K562 (cell line): ENCODE results near the gene MOB3C. TPM values are rescaled to one million over a fixed set of nuclear protein-coding genes. Genes with fewer than 3 reads are reported as not detected.

ENCODE experiments used
- COPS2 ChIP-seq: fragments of 450-650 bp; conservative IDR thresholded peaks from 2 replicates; pipeline ENCODE4 v1.6.1; 2016; ENCODE audit warnings: mild to moderate bottlenecking, moderate library complexity
- CREM ChIP-seq: IDR thresholded peaks from 2 replicates; pipeline ENCODE4 v1.6.1; 2014; ENCODE audit warnings: antibody characterized with exemption, low read depth
- E4F1 ChIP-seq: fragments of 250-450 bp; sonication (Bioruptor Pico); IDR thresholded peaks from 2 replicates; pipeline ENCODE4 v1.5.0; 2021; ENCODE audit warnings: mild to moderate bottlenecking, borderline replicate concordance
- ELF4 ChIP-seq: fragments of 450-650 bp; formaldehyde crosslinking; IDR thresholded peaks from 2 replicates; pipeline ENCODE4 v1.4.0; 2022; ENCODE audit warnings: missing genetic modification characterization
- HNRNPH1 ChIP-seq: fragments of 200-400 bp; formaldehyde crosslinking; optimal IDR thresholded peaks from 2 replicates; pipeline ENCODE3; 2017; ENCODE audit warnings: low read depth, mild to moderate bottlenecking, low read length, moderate library complexity
- HNRNPLL ChIP-seq: fragments of 200-400 bp; formaldehyde crosslinking; IDR thresholded peaks from 2 replicates; pipeline ENCODE4 v1.6.1; 2017; ENCODE audit warnings: low read length, low read depth, mild to moderate bottlenecking; ENCODE audit not compliant: poor library complexity, severe bottlenecking
- KDM1A ChIP-seq, 2 experiments: fragments of 450-650 bp; IDR thresholded peaks; 2 replicates each; pipeline ENCODE4 v1.6.1; 2016; ENCODE audit warnings: mild to moderate bottlenecking in 2 of 2
- KDM2B ChIP-seq: fragments of 250-450 bp; sonication (Bioruptor Pico); IDR thresholded peaks from 2 replicates; pipeline ENCODE4 v1.8.0; 2021; ENCODE audit warnings: mild to moderate bottlenecking, moderate library complexity
- MTF1 ChIP-seq: fragments of 250-450 bp; sonication (Bioruptor Pico); IDR thresholded peaks from 2 replicates; pipeline ENCODE4 v1.9.0; 2021; ENCODE audit warnings: moderate library complexity, mild to moderate bottlenecking, inconsistent platforms, borderline replicate concordance
- NCOA2 ChIP-seq, 2 experiments: fragments of 450-650 bp; IDR thresholded peaks; 2 replicates each; pipeline ENCODE4 v1.6.1; 2018; ENCODE audit warnings: mild to moderate bottlenecking in 2 of 2, moderate library complexity in 1 of 2; ENCODE audit not compliant: partially characterized antibody in 2 of 2
- NFXL1 ChIP-seq: fragments of 450-650 bp; formaldehyde crosslinking; IDR thresholded peaks from 2 replicates; pipeline ENCODE4 v1.4.0; 2021; ENCODE audit warnings: mild to moderate bottlenecking
- RBM17 ChIP-seq: fragments of 200-400 bp; formaldehyde crosslinking; IDR thresholded peaks from 2 replicates; pipeline ENCODE4 v1.6.1; 2017; ENCODE audit warnings: low read depth, mild to moderate bottlenecking, low read length, borderline replicate concordance
- RCOR1 ChIP-seq, 2 experiments: IDR thresholded peaks; 2 replicates each; pipeline ENCODE4 v1.6.1; 2012; ENCODE audit warnings: low read depth in 2 of 2, low read length in 2 of 2, borderline replicate concordance in 1 of 2, improper control_type of control experiment in 1 of 2
- RERE ChIP-seq: sonication (generic); formaldehyde crosslinking; IDR thresholded peaks from 2 replicates; pipeline ENCODE4 v1.8.0; 2023; ENCODE audit warnings: missing genetic modification reagents, mild to moderate bottlenecking, borderline replicate concordance
- SMARCE1 ChIP-seq: fragments of 450-650 bp; IDR thresholded peaks from 2 replicates; pipeline ENCODE4 v1.7.1; 2016; ENCODE audit warnings: mild to moderate bottlenecking
- SOX6 ChIP-seq: fragments of 450-650 bp; IDR thresholded peaks from 2 replicates; pipeline ENCODE4 v1.6.1; 2014; ENCODE audit warnings: mild to moderate bottlenecking
- SP1 ChIP-seq: sonication (generic); formaldehyde crosslinking; IDR thresholded peaks from 2 replicates; pipeline ENCODE4 v1.8.1; 2022; ENCODE audit warnings: mild to moderate bottlenecking, missing genetic modification reagents
- STAT5A ChIP-seq: IDR thresholded peaks from 2 replicates; pipeline ENCODE4 v1.6.1; 2012; ENCODE audit warnings: low read length, inconsistent platforms, borderline replicate concordance
- polyA plus RNA-seq, 8 experiments: library from polyadenylated mRNA; depleted of rRNA in 4 of 8; stranded (reverse) in 5 of 8; unstranded in 3 of 8; fragments of >200 nt; fragmentation: Nextera tagmentation in 2 of 8; fragmentation: Illumina TruSeq in 1 of 8; extraction: Ambion mirVana in 2 of 8; extraction: Trizol in 1 of 8; gene quantifications; 2 replicates each; pipeline versions ENCODE4 v1.2.1 to v1.2.3, GENCODE V29; 2011 to 2014; ENCODE audit warnings: inconsistent platforms in 1 of 8, missing spikeins in 1 of 8
- total RNA-seq, 7 experiments: library from RNA; depleted of rRNA in 6 of 7; stranded (reverse); fragments of >200 nt in 6 of 7; fragmentation: Illumina TruSeq in 2 of 7; extraction: Trizol in 2 of 7; gene quantifications; 2 replicates each; pipeline versions ENCODE4 v1.2.1 to v1.2.3, GENCODE V29; 2011 to 2021; ENCODE audit warnings: low replicate concordance in 1 of 7

Gene MOB3C
- total and polyA plus RNA-seq, 9 of the 15 experiments (the other 6 are each of a cell fraction or from before 2014, with no cell fraction given), result 1.0 to 7.5 (median 3.7) TPM

GRCh38 chr1:46603858-46604549, 12.6 kb downstream of the MOB3C start, which contains the start of gene MKNK1 (continued):
- TF ChIP-seq RCOR1 (IDR thresholded peaks at IDR 0.05; ENCODE audit: borderline replicate concordance in 1 of 2, low read depth in 2 of 2, low read length in 2 of 2) (no peak; a peak in 1 of 4 replicates), NCOA2 (IDR thresholded peaks at IDR 0.05; ENCODE audit: partially characterized antibody in 2 of 2) (no peak), CREM (no peak), HNRNPH1 (no peak), SP1 (CRISPR knock-in tag) (peak; percentile 97), MTF1 (CRISPR knock-in tag) (no peak), SOX6 (no peak), COPS2 (no peak), KDM2B (CRISPR knock-in tag) (peak; percentile 88), RERE (CRISPR knock-in tag) (no peak), ELF4 (CRISPR knock-in tag) (peak; percentile 93), KDM1A (IDR thresholded peaks at IDR 0.05) (no peak), RBM17 (no peak), E4F1 (no peak), SMARCE1 (no peak), NFXL1 (CRISPR knock-in tag) (no peak), STAT5A (no peak), HNRNPLL (peak; percentile 45)
